NT2/D1 (cell line): ENCODE measurements around the gene MXD1.

Source experiments
- DNase-seq: peaks from one replicate; pipeline ENCODE4 v3.0.0-alpha.2; 2011; ENCODE audit warnings: low read depth, low spot score
- H3K27me3 ChIP-seq: 2 replicates; pipeline ENCODE4 v1.6.0; 2011; ENCODE audit warnings: mild to moderate bottlenecking; ENCODE audit not compliant: insufficient read length, insufficient read depth
- H3K36me3 ChIP-seq: 2 replicates; pipeline ENCODE4 v1.6.1; 2011; ENCODE audit warnings: mild to moderate bottlenecking, low read length, mixed read lengths; ENCODE audit not compliant: insufficient read depth, insufficient read length
- H3K4me1 ChIP-seq: 2 replicates; pipeline ENCODE4 v1.5.1; 2011; ENCODE audit not compliant: insufficient read depth, insufficient read length
- H3K4me3 ChIP-seq: 2 replicates; pipeline ENCODE4 v1.5.1; 2011; ENCODE audit warnings: low read depth; ENCODE audit not compliant: insufficient read length
- H3K9ac ChIP-seq: 2 replicates; pipeline ENCODE4 v1.6.0; 2011; ENCODE audit warnings: low read depth; ENCODE audit not compliant: insufficient read length
- H3K9me3 ChIP-seq: 2 replicates; pipeline ENCODE4 v1.5.1; 2011; ENCODE audit warnings: mild to moderate bottlenecking, low read length; ENCODE audit not compliant: insufficient read depth
- SUZ12 ChIP-seq: IDR thresholded peaks from 2 replicates; pipeline ENCODE4 v1.6.1; 2011; ENCODE audit not compliant: insufficient read length, insufficient read depth; ENCODE audit errors: extremely low read depth
- YY1 ChIP-seq: IDR thresholded peaks from 2 replicates; pipeline ENCODE4 v1.6.1; 2011; ENCODE audit not compliant: insufficient read length, insufficient read depth
- ZNF274 ChIP-seq: IDR thresholded peaks from 2 replicates; pipeline ENCODE4 v1.6.1; 2011; ENCODE audit warnings: mild to moderate bottlenecking, low read depth, low read length

Gene MXD1

GRCh38 chr2:69957965-69958364 lies 43.1 kb downstream of the MXD1 start:
- no peak overlapping the region for H3K9ac ChIP-seq
- H3K4me3 ChIP-seq = no peak overlapping the region
- DNase-seq = no peak
- H3K4me1 ChIP-seq = no peaks in the 10 kb centered on the region
- no peaks in the 10 kb centered on the region for H3K36me3 ChIP-seq
- no peak for TF ChIP-seq SUZ12
- no peaks in the 10 kb centered on the region for H3K27me3 ChIP-seq
- no peaks in the 10 kb centered on the region for H3K9me3 ChIP-seq

GRCh38 chr2:69958480-69958879 lies 43.6 kb downstream of the MXD1 start:
- DNase-seq = no peak

GRCh38 chr2:69959425-69959824 lies 44.5 kb downstream of the MXD1 start:
- Histone ChIP-seq H3K4me3 (no peak overlapping the region), H3K9ac (no peak overlapping the region), H3K9me3 (no peaks in the 10 kb centered on the region), H3K36me3 (no peaks in the 10 kb centered on the region), H3K4me1 (peaks cover 3% of the 10 kb centered on the region), H3K27me3 (no peaks in the 10 kb centered on the region)
- DNase-seq = no peak
- TF ChIP-seq ZNF274 = no peak
- TF ChIP-seq YY1 = no peak
- no peak for TF ChIP-seq SUZ12

More at GRCh38 chr2:69958480-69958879, 43.6 kb downstream of the MXD1 start:
- Histone ChIP-seq H3K4me3 (no peak overlapping the region), H3K4me1 (peaks cover under 1% of the 10 kb centered on the region), H3K9ac (no peak overlapping the region), H3K27me3 (no peaks in the 10 kb centered on the region), H3K9me3 (no peaks in the 10 kb centered on the region), H3K36me3 (no peaks in the 10 kb centered on the region)
- no peak for TF ChIP-seq YY1
- no peak for TF ChIP-seq ZNF274
- TF ChIP-seq SUZ12 = no peak

- no peak for DNase-seq
- Histone ChIP-seq H3K9ac (no peak overlapping the region), H3K4me3 (no peak overlapping the region), H3K27me3 (no peaks in the 10 kb centered on the region), H3K36me3 (no peaks in the 10 kb centered on the region), H3K9me3 (no peaks in the 10 kb centered on the region), H3K4me1 (peaks cover 3% of the 10 kb centered on the region)
- TF ChIP-seq ZNF274 (no peak), YY1 (no peak), SUZ12 (no peak)
These were observed 45.9 kb downstream of the MXD1 start for GRCh38 chr2:69960821-69961220.

- TF ChIP-seq YY1 (no peak), SUZ12 (no peak), ZNF274 (no peak)
- no peaks in the 10 kb centered on the region for H3K27me3 ChIP-seq
- no peaks in the 10 kb centered on the region for H3K9me3 ChIP-seq
- H3K36me3 ChIP-seq = no peaks in the 10 kb centered on the region
- H3K4me1 ChIP-seq = peaks cover 3% of the 10 kb centered on the region
- no peak within 1 kb of the TSS for H3K4me3 ChIP-seq
- no peak within 1 kb of the TSS for H3K9ac ChIP-seq
- DNase-seq = no peak
These were observed 46.6 kb downstream of the MXD1 start, which contains the start of gene ASPRV1 for GRCh38 chr2:69961496-69961895. ASPRV1 (minus strand) TSS chr2:69961631; CDS start chr2:69961436, 195 bp downstream.

- H3K27me3 ChIP-seq = no peaks in the 10 kb centered on the region
- no peak overlapping the region for H3K9ac ChIP-seq
- no peaks in the 10 kb centered on the region for H3K36me3 ChIP-seq
- no peak for DNase-seq
- peaks cover 3% of the 10 kb centered on the region for H3K4me1 ChIP-seq
- TF ChIP-seq SUZ12 (no peak), YY1 (no peak), ZNF274 (no peak)
- no peaks in the 10 kb centered on the region for H3K9me3 ChIP-seq
- H3K4me3 ChIP-seq = no peak overlapping the region
These were observed 48.2 kb downstream of the MXD1 start for GRCh38 chr2:69962986-69963730.

GRCh38 chr2:69964353-69964841 lies 49.5 kb downstream of the MXD1 start:
- no peak for DNase-seq

GRCh38 chr2:69965756-69966445 lies 51.0 kb downstream of the MXD1 start:
- Histone ChIP-seq H3K9me3 (no peaks in the 10 kb centered on the region), H3K36me3 (no peaks in the 10 kb centered on the region), H3K4me1 (peaks cover 3% of the 10 kb centered on the region), H3K4me3 (no peak overlapping the region), H3K27me3 (no peaks in the 10 kb centered on the region), H3K9ac (no peak overlapping the region)
- no peak for DNase-seq
- TF ChIP-seq SUZ12 (no peak), ZNF274 (no peak), YY1 (no peak)

More at GRCh38 chr2:69964353-69964841, 49.5 kb downstream of the MXD1 start:
- Histone ChIP-seq H3K4me1 (peaks cover 3% of the 10 kb centered on the region), H3K27me3 (no peaks in the 10 kb centered on the region), H3K4me3 (no peak overlapping the region), H3K9me3 (no peaks in the 10 kb centered on the region), H3K36me3 (no peaks in the 10 kb centered on the region), H3K9ac (no peak overlapping the region)
- TF ChIP-seq ZNF274 (no peak), YY1 (no peak), SUZ12 (no peak)
